ENCODE measurements around the gene ATG10. TPM values are rescaled to one million over a fixed set of nuclear protein-coding genes. Genes with fewer than 3 reads are reported as not detected.
"Not testable (repeated sequence)": the region's sequence is repeated elsewhere in the genome, so short reads cannot be mapped to it uniquely, and the experiment has no call there.

The ATG10 gene
- total RNA-seq, 1 donor from 2014 or later, result 6.0 TPM

DNA sequence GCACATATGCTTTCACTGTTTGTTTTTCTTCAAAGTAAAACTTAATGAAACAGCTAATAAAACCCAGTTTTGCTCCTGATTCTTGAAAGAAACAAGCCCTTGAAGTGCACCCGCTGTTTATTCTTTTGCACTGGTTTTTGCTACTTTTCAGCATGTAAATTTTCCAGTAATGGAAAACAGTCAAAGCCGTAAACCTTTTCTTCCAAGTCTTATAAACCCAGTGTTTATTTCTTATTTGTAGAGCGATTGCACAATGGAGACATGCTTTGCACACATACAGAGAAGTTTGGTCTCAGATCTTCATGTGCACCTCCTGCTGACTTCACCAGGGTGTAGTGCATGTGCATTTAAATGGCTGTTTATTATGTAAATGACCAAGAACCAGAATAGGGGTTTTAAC, 51.8 kb downstream of the ATG10 start:
- intact Hi-C loops (cut with micrococcal nuclease), result no loop called here
- Histone ChIP-seq H3K4me1 (peaks cover 14% of the 10 kb centered on the region), H3K27me3 (ENCODE audit: low read depth) (no peaks in the 10 kb centered on the region), H3K27ac (replicated peaks) (no peak overlapping the region), H3K4me3 (no peak overlapping the region), H3K9me3 (replicated peaks) (no peaks in the 10 kb centered on the region), H3K36me3 (no peaks in the 10 kb centered on the region)
- no peak for DNase-seq
- TF ChIP-seq, protein P1, sequence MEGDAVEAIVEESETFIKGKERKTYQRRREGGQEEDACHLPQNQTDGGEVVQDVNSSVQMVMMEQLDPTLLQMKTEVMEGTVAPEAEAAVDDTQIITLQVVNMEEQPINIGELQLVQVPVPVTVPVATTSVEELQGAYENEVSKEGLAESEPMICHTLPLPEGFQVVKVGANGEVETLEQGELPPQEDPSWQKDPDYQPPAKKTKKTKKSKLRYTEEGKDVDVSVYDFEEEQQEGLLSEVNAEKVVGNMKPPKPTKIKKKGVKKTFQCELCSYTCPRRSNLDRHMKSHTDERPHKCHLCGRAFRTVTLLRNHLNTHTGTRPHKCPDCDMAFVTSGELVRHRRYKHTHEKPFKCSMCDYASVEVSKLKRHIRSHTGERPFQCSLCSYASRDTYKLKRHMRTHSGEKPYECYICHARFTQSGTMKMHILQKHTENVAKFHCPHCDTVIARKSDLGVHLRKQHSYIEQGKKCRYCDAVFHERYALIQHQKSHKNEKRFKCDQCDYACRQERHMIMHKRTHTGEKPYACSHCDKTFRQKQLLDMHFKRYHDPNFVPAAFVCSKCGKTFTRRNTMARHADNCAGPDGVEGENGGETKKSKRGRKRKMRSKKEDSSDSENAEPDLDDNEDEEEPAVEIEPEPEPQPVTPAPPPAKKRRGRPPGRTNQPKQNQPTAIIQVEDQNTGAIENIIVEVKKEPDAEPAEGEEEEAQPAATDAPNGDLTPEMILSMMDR (IDR thresholded peaks at IDR 0.05; ENCODE audit: borderline replicate concordance), result no peak

DNA sequence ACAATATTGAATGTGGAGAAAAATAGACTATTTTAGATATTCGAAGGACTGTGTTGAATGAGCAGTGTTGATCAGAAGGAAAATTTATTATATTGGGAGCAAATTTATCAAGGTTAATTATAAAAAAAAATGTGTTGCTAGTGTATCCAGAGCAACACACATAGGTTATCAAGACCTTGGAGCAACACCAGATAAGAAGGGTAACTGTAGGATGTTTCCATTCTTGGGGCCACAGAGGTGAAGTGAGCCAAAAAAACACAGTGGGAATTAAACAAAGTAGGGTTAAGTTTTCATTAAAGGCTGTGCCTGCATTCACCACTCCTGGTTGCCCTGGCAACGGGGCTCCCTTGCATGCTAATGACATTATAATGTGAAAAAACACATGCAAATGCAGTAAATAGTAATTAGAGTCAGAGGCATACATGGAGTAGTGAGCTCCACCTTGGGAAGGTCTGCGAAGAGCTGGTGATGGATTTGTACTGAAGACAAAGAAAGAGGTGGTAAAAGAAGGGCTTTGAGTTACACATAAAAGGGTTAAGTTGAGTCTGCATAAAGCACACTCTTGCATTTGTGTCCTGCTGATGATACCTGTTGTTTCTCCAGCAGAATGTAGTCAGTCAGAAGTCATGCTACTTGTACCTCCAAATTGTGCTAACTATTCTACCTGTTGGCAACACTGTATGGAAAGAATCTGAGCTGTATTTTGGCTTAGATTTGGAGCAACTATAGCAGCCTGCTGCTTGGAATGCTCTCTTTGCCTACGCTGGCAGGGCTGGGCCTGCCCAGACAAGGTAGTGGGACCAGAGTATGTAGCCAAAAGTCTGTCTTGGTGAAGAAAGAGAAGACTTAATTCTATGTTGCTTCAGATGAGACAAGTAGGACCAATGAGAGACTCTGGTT, 59.6 kb downstream of the ATG10 start:
- Histone ChIP-seq H3K27me3 (ENCODE audit: low read depth) (no peaks in the 10 kb centered on the region), H3K27ac (replicated peaks) (no peak overlapping the region), H3K4me1 (peaks cover 11% of the 10 kb centered on the region), H3K4me3 (no peak overlapping the region), H3K9me3 (replicated peaks) (no peaks in the 10 kb centered on the region), H3K36me3 (no peaks in the 10 kb centered on the region)
- TF ChIP-seq, protein P1 (IDR thresholded peaks at IDR 0.05; ENCODE audit: borderline replicate concordance), result no peak
- no peak for DNase-seq
- intact Hi-C loops (cut with micrococcal nuclease), result no loop called here

DNA sequence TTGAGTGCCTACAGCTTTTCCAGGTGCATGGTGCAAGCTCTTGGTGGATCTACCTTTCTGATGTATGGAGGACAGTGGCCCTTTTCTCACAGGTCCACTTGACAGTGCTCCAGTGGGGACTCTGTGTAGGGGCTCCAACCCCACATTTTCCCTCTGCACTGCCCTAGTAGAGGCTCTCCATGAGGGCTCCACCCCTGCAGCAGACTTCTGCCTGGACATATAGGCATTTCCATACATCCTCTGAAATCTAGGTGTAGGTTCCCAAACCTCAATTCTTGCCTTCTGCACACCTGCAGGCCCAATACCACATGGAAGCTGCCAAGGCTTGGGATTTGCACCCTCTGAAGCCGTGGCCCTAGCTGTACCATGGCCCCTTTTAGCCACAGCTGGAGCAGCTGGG, 71.1 kb downstream of the ATG10 start:
- intact Hi-C loops (cut with micrococcal nuclease); H3K4me1 ChIP-seq; H3K4me3 ChIP-seq; H3K27me3 ChIP-seq (ENCODE audit: low read depth); H3K27ac ChIP-seq (replicated peaks); DNase-seq; H3K36me3 ChIP-seq: not testable (repeated sequence)
- H3K9me3 ChIP-seq (replicated peaks), result peaks cover 11% of the 10 kb centered on the region

DNA sequence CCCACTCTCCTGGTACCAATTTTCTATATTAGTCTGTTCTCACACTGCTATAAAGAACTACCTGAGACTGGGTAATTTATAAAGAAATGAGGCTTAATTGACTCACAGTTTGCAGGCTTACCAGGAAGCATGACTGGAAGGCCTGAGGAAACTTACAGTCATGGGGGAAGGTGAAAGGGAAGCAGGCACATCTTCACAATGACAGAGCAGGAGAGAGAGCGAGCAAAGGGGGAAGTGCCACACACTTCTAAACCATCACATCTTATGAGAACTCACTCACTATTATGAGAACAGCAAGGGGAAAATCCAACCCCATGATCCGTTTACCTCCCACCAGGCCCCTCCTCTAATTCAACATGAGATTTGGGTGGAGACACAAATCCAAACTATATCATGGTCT, 72.2 kb downstream of the ATG10 start:
- DNase-seq, result no peak
- intact Hi-C loops (cut with micrococcal nuclease), result no loop called here
- H3K4me1 ChIP-seq, result no peaks in the 10 kb centered on the region
- H3K9me3 ChIP-seq (replicated peaks), result peaks cover 10% of the 10 kb centered on the region
- no peak overlapping the region for H3K27ac ChIP-seq (replicated peaks)
- no peaks in the 10 kb centered on the region for H3K27me3 ChIP-seq (ENCODE audit: low read depth)
- TF ChIP-seq, protein P1 (IDR thresholded peaks at IDR 0.05; ENCODE audit: borderline replicate concordance), result no peak
- peaks cover 9% of the 10 kb centered on the region for H3K36me3 ChIP-seq
- no peak overlapping the region for H3K4me3 ChIP-seq

DNA sequence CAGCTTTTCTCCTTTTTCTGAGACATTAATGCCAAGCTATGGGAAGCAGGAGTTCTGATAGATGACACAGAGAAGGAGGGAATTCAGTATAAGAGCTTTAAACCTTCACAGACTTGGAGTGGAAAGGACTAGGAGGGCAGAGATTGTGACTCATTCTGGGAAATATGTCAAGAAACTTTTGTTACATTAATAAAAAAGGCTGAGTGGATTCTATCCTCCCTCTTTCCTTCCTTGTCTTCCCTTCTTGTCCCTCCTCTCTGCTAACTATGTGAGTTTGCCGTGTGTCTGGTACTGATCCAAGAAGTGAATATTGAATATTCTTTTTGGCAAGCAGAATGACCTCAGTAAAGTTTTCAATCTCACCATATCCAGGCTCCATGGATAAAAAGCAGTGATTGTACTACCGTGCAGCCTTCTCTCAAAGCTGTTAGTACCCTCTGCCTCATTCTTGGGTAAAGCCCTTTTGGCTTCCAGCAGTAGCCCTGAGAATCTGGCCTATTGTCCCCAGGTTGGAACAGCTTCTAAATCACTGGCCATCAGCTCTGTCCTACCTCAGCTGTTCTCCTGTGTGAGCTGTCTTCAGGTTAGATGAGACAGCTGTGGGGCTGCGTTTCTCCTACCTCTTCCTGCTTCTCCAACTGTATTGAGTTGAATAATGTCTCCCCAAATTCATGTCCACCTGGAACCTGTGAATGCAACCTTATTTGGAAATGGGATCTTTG, 73.9 kb downstream of the ATG10 start:
- H3K36me3 ChIP-seq, result peaks cover 9% of the 10 kb centered on the region
- DNase-seq, result no peak
- TF ChIP-seq, protein P1 (IDR thresholded peaks at IDR 0.05; ENCODE audit: borderline replicate concordance), result no peak
- H3K27ac ChIP-seq (replicated peaks), result peak overlapping the region; percentile 14
- intact Hi-C loops (cut with micrococcal nuclease), result no loop called here
- H3K4me3 ChIP-seq, result no peak overlapping the region
- H3K27me3 ChIP-seq (ENCODE audit: low read depth), result no peaks in the 10 kb centered on the region
- H3K4me1 ChIP-seq, result no peaks in the 10 kb centered on the region
- H3K9me3 ChIP-seq (replicated peaks), result peaks cover 10% of the 10 kb centered on the region

DNA sequence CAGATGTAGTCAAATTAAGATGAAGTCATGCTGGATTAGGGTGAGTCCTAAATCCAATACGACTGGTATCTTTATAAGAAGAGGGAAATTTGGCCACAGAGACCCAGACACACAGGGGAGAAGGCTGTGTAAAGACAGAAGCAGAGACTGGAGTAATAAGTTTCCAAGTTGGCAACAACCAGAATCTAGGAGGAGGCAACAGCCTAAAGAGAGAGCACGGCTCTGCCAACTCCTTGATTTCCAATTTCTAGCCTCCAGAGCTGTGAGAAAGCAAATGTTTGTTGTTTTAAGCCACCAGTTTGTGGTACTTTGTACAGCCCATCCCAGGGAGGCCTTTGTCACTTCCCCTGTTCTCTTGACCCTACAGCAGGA, 74.4 kb downstream of the ATG10 start:
- H3K9me3 ChIP-seq (replicated peaks), result peaks cover 10% of the 10 kb centered on the region
- no peak overlapping the region for H3K4me3 ChIP-seq
- H3K27me3 ChIP-seq (ENCODE audit: low read depth), result no peaks in the 10 kb centered on the region
- TF ChIP-seq, protein P1 (IDR thresholded peaks at IDR 0.05; ENCODE audit: borderline replicate concordance), result no peak
- intact Hi-C loops (cut with micrococcal nuclease), result no loop called here
- no peaks in the 10 kb centered on the region for H3K4me1 ChIP-seq
- DNase-seq, result no peak
- H3K27ac ChIP-seq (replicated peaks), result no peak overlapping the region
- peaks cover 9% of the 10 kb centered on the region for H3K36me3 ChIP-seq

All from left ventricle myocardium inferior (tissue), 1 donor.